ENCODE results near the gene CENPB. TPM values are rescaled to one million over a fixed set of nuclear protein-coding genes. Genes with fewer than 3 reads are reported as not detected.

CENPB gene
- total RNA-seq, 2 donors from 2014 or later: 43.0 to 50.7 TPM

GRCh38 chr20:3777381-3777715, 9.2 kb downstream of the CENPB start:
- no peak for DNase-seq
- Mint-ChIP-seq H3K27me3 (ENCODE audit: insufficient read depth) (peaks cover 76% of the 10 kb centered on the region), H3K27ac (no peak overlapping the region)

GRCh38 chr20:3775457-3776108, 11.0 kb downstream of the CENPB start:
- Mint-ChIP-seq H3K4me3 (no peak overlapping the region), H3K9me3 (no peaks in the 10 kb centered on the region), H3K27ac (no peak overlapping the region), H3K27me3 (ENCODE audit: insufficient read depth) (peaks cover 77% of the 10 kb centered on the region), H3K36me3 (ENCODE audit: low read depth) (no peaks in the 10 kb centered on the region), H3K4me1 (no peaks in the 10 kb centered on the region)
- Histone ChIP-seq H3K9ac (ENCODE audit: extremely low read depth, low read length, poor library complexity, severe bottlenecking) (no peak overlapping the region), H3K36me3 (ENCODE audit: control insufficient read depth, insufficient read depth, low read length) (no peaks in the 10 kb centered on the region), H3K4me3 (ENCODE audit: low read length) (no peak overlapping the region), H3K4me1 (ENCODE audit: control insufficient read depth, insufficient read depth, low read length) (peaks cover 3% of the 10 kb centered on the region), H3K27ac (ENCODE audit: low read depth, low read length) (no peak overlapping the region), H3K27me3 (ENCODE audit: control insufficient read depth, insufficient read depth, low read length, poor library complexity, severe bottlenecking) (peaks cover 58% of the 10 kb centered on the region), H3K9me3 (ENCODE audit: control insufficient read depth, low read length) (no peaks in the 10 kb centered on the region)
- TF ChIP-seq CTCF (conservative IDR thresholded peaks at IDR 0.05): no peak
- WGBS, 2 experiments (ENCODE audit: insufficient coverage in 1 of 2, insufficient read length in 1 of 2): 71 to 90% methylated on average over 2 to 4 of the region's 4 CpGs
- peak; percentile 29 for DNase-seq

More at GRCh38 chr20:3777381-3777715, 9.2 kb downstream of the CENPB start:
- H3K27ac ChIP-seq (ENCODE audit: low read depth, low read length): no peak overlapping the region
- TF ChIP-seq CTCF (conservative IDR thresholded peaks at IDR 0.05): no peak
- Mint-ChIP-seq H3K9me3 (no peaks in the 10 kb centered on the region), H3K4me3 (peak overlapping the region; percentile 47), H3K4me1 (peaks cover 2% of the 10 kb centered on the region), H3K36me3 (ENCODE audit: low read depth) (no peaks in the 10 kb centered on the region)
- peaks cover 3% of the 10 kb centered on the region for H3K4me1 ChIP-seq (ENCODE audit: control insufficient read depth, insufficient read depth, low read length)
- peak overlapping the region; percentile 69 for H3K4me3 ChIP-seq (ENCODE audit: low read length)
- no peaks in the 10 kb centered on the region for H3K36me3 ChIP-seq (ENCODE audit: control insufficient read depth, insufficient read depth, low read length)
- 27 to 40% methylated on average over 1 to 16 of the region's 16 CpGs for WGBS, 2 experiments (ENCODE audit: insufficient coverage in 1 of 2, insufficient read length in 1 of 2)
- H3K9ac ChIP-seq (ENCODE audit: extremely low read depth, low read length, poor library complexity, severe bottlenecking): no peak overlapping the region
- no peaks in the 10 kb centered on the region for H3K9me3 ChIP-seq (ENCODE audit: control insufficient read depth, low read length)
- H3K27me3 ChIP-seq (ENCODE audit: control insufficient read depth, insufficient read depth, low read length, poor library complexity, severe bottlenecking): peaks cover 62% of the 10 kb centered on the region

GRCh38 chr20:3771552-3772058, 14.9 kb downstream of the CENPB start:
- Mint-ChIP-seq H3K27ac (no peak overlapping the region), H3K4me3 (no peak overlapping the region), H3K36me3 (ENCODE audit: low read depth) (no peaks in the 10 kb centered on the region), H3K4me1 (peaks cover 3% of the 10 kb centered on the region), H3K27me3 (ENCODE audit: insufficient read depth) (peaks cover 51% of the 10 kb centered on the region), H3K9me3 (no peaks in the 10 kb centered on the region)
- Histone ChIP-seq H3K27ac (ENCODE audit: low read depth, low read length) (no peak overlapping the region), H3K9ac (ENCODE audit: extremely low read depth, low read length, poor library complexity, severe bottlenecking) (no peak overlapping the region), H3K27me3 (ENCODE audit: control insufficient read depth, insufficient read depth, low read length, poor library complexity, severe bottlenecking) (peaks cover 18% of the 10 kb centered on the region), H3K4me1 (ENCODE audit: control insufficient read depth, insufficient read depth, low read length) (no peaks in the 10 kb centered on the region), H3K36me3 (ENCODE audit: control insufficient read depth, insufficient read depth, low read length) (no peaks in the 10 kb centered on the region), H3K4me3 (ENCODE audit: low read length) (no peak overlapping the region), H3K9me3 (ENCODE audit: control insufficient read depth, low read length) (no peaks in the 10 kb centered on the region)
- TF ChIP-seq CTCF (conservative IDR thresholded peaks at IDR 0.05): no peak
- no peak for DNase-seq
- 78 to 83% methylated on average over 3 to 7 of the region's 7 CpGs for WGBS, 2 experiments (ENCODE audit: insufficient coverage in 1 of 2, insufficient read length in 1 of 2)
